SHP77 (cell line): ENCODE results near the gene RING1.

Source experiments
- DNase-seq, 2 experiments: peaks; one replicate each; lab custom pipeline; 2025; lab: John Stamatoyannopoulos, UW

Gene RING1

DNA sequence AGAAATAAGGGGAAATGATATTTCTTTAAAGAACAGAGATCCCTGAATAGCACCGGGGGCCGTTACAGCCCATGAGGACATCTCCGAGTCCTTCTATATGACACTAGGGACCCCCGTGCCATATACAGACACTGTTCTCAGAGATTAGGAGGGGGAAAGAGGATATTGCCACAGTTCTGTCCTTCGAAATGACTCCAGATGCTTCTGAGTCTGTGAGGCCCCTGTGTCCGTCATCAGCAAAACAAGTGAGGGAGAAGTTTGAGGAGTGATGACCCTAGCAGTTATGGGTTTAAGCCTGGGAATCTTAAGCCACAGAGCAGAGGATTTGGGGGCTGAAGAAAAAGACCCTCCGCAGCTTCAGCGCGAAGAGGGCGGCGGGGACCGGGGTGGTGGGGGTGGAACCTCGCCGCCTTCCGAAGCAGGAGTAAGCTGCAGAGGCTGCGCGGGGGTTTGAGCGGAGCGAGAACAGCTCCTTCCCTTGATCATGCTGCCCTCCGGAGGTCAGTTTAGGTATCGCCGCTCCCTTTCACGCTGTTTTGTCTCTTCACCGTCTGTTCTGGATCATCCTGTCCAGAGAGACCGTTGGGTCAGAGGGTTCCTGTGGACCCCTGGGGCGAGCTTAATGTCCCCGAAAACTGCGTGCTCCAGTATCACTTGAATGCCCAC, 39.8 kb downstream of the RING1 start:
- DNase-seq = peak; percentile 55 to 71

DNA sequence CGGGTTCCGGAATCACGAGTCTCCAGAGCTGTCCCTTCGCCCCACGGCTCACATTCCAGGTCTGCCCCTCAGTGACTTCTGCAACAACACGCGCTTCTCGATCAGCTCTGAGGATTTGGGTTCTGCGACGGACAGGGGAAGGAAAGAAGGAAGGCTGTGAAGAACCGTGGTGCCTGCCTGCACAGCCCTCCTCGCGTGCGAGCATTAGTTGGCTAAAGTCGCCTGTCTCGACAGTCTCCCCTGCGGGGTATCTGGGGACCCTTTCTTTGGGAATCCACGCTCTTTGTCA, 40.3 kb downstream of the RING1 start:
- peak; percentile 31 to 41 for DNase-seq

DNA sequence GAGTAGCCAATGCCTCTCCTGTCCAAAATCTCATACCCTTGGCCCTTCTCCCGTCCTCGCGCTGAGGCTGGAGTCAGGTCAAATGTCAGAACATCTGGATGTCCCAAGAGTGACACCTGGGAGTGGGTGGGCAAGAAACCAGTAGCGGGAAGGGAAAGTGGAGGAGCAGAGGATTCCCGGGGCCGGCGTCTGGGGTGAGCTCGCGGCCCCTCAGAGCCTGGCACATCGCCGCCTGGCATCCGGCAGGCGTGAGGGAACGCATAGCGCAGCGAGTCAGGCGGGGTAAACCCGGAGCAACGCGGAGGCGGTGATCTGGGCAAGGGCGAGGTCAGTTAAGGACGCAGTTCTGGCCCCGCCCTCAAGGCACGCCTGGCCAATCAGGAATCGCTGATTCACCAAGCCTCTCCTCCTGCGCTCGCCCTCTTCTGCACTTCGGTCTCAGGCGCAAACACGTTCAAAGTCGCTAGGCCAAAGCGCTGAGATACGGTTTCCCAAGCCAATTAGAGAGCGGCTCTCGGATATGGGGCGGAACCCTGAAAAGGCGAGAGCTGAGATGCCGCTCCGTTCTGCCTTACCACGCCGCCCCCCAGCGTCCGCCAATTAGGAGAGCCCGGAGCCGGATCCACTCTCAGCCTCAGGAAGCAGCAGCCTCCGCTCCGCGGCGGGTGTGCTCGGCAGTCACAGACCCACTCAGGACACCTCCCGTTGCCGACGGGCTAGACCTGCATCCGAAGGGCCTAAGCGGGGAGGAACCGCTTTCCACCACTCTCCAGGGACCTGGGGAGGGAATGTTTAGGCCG, 40.8 kb downstream of the RING1 start:
- DNase-seq = peak; percentile 98 to 99

DNA sequence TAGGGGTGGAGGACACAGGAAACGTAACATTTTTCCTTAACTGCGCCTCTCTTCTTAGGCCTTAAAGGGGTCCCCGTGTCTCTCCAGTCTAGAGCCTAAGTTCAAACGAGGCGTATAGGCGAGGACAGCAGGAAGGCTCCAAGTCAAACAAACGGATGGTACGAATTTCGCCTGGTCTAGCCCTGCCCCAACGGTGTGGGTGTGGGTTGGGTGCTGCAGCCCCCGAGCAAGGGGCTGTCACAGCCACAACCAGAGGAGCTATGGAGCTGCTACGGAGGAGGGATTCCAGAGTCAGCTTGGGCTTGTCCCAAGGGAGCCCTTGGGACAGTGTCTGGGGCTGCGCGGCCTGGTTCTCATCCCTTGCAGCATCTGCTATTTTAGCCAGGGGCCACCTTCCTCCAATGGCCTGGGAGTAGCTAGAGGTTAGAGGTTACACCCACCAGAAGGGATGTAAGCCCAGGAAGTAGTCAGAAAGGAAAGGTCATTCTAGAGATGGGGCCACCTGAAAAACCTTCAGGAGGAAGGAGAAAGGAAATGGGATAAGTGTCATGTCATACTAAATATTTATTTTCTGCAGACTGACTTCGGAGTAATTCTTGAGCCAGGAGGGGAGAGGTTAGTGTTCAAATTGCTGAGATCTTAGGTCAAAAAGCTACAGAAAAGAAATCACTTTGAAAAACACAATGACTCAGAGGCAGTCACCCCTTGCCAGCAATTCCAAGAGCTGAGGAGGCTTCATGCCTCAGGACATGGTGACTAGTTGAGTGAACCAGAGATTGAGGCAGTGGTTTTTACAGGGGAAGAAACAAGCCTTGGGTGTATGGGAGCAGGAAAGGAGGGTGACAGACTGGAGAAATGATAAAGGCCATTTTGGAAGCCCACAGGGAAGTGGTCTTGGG, 41.7 kb downstream of the RING1 start:
- DNase-seq = no peak

DNA sequence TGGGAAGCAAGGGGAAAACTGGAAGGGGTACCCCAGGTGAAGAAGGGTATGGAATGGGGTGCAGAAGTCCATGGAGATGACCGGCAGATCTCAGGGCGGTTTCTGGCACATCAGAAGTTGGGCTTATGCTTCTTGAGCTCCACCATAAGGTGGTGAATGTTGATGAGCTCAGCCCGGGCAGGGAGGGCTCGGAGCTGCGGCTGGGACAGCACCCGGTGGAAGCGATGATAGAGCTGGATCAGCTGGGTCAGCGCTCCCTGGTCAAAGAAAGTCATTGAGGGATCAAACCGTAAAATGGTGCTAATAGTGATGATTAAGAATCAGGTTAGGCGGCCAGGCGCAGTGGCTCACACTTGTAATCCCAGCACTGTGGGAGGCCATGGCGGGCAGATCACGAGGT, 42.4 kb downstream of the RING1 start:
- DNase-seq = no peak

DNA sequence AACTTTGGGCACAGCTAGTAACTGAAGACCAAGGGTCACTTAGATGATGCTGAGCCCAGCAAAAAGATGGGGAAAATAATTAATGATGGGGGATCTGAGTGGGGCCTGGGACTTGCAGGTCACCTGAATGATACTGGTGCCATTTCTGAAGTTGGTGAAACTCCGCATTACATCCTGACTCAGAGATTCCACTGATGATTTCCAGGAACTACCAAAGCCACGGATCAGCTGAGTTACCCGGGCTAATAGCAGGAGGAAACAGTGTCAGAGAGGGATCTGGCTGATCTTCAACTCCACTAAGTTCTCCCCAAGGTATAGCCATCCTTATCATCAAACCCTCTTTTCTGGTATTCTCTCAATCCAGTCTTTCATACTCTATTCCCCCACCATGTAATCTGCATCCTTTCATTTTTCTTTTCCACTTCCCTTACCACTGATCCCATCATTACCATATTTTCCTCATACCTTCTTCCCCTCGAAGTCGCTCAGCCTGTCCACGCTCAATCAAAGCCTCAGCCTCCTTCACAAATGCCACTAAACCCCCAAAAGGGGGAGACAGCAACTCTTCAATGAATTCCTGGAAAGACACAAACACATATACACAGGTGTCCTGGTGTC, 43.2 kb downstream of the RING1 start:
- DNase-seq = no peak

DNA sequence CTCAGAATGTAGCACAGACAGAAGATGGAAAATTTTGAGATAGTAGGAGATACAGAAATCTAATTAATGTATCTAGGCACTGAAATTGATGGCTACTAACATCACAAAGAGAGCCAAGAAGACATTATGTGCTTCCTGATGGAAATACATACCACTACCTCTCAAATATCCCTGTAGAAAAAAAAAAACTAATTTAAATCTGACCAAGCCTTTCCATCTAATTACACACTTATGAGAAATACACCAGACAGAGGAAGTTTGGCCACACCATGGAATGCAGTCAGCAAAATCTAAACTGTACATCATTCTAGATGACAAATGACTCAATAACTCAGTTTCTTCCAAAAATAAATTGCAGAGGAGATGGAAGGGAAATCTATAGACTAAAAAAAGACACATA, 44.5 kb downstream of the RING1 start:
- DNase-seq = no peak

DNA sequence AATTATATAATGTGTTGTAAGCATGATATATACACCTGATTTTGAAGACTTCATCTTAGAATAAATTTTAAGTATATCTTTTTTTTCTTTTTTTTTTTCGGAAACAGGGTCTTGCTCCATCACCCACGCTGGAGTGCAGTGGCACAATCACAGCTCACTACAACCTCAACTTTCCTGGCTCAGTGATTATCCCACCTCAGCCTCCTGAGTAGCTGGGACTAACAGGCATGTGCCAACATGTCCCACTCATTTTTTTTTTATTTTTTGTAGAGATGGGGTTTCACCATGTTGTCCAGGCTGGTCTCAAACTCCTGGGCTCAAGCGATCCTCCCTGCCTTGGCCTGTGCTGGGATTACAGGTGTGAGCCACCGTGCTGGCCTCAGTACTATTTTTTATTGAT, 46.3 kb downstream of the RING1 start:
- DNase-seq = no peak

DNA sequence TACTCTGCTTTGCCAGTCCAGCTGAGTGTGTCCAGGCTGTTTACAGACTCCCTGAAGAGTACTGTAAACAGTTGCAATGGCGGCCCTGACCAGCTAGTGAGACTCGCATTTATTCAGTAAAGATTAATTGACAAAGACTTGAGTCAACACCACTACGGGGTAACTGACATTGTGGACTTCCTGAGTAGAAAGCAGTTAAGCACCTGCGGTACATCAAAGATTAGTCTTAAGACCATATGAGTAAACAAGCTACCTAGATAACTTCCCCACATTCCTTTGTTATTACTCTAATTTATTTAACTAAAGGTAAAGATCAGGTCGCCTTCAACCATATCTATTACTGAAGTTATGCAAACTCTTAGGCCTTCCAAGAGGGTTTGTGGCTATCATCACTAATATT, 50.7 kb downstream of the RING1 start:
- DNase-seq = no peak
